OCI-LY1 (cell line): ENCODE data around the gene GRIA1.

Experiments used
- CTCF ChIP-seq: fragments of 200-600 bp; sonication (generic), shearing (Covaris generic); IDR thresholded peaks from 2 replicates; pipeline ENCODE4 v1.5.1; 2017; ENCODE audit warnings: mild to moderate bottlenecking, antibody characterized with exemption, low read length, moderate library complexity, mixed read lengths
- EZH2 ChIP-seq: fragments of 200-600 bp; sonication (generic), shearing (Covaris generic); IDR thresholded peaks from 2 replicates; pipeline ENCODE4 v1.8.0; 2017; ENCODE audit warnings: borderline replicate concordance, mixed run types, mild to moderate bottlenecking, antibody characterized with exemption, low read length, moderate library complexity, mixed read lengths

- TF ChIP-seq EZH2 (no peak), CTCF (no peak)
These were observed 30.5 kb downstream of the GRIA1 start for GRCh38 chr5:153520952-153521351.
